Urothelium cell line (cell line): ENCODE data around the gene SMYD4.
"Not testable (repeated sequence)": the region's sequence is repeated elsewhere in the genome, so short reads cannot be mapped to it uniquely, and the experiment has no call there.

Source experiments
- DNase-seq: peaks from one replicate; pipeline ENCODE4 v3.0.0; 2011; ENCODE audit warnings: low spot score, mixed read lengths
- FAIRE-seq: peaks from 2 replicates; lab custom pipeline; 2011; peaks lifted over from hg19 to GRCh38; lab: Jason Lieb, UNC

The SMYD4 gene

DNA sequence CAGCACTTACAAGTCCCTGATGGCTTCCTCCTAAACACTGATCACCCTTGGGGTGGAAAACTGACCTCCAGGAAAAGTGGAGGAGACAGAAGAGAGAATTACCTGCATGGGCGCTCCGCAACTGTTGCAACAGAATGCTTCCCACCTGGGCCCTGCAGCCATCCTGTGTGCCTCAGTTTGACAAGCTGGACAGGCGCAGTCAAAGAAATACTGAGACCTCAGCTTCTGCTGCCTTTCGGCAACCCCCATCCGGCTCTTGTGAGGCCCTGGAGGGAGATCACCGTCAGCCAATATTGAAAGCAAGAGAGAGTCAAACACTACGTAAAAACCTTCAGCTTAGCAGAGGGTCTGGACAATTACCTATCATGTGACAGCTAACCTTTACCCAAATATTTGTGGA lies 43.0 kb downstream of the SMYD4 start:
- no peak for DNase-seq
- no peak for FAIRE-seq

- FAIRE-seq (no peak), DNase-seq (no peak)
Measured at GRCh38 chr17:1785930-1786329, 43.8 kb downstream of the SMYD4 start.

- FAIRE-seq, result no peak
- DNase-seq, result peak; percentile 13
Measured at GRCh38 chr17:1783834-1784611, 45.7 kb downstream of the SMYD4 start.

DNA sequence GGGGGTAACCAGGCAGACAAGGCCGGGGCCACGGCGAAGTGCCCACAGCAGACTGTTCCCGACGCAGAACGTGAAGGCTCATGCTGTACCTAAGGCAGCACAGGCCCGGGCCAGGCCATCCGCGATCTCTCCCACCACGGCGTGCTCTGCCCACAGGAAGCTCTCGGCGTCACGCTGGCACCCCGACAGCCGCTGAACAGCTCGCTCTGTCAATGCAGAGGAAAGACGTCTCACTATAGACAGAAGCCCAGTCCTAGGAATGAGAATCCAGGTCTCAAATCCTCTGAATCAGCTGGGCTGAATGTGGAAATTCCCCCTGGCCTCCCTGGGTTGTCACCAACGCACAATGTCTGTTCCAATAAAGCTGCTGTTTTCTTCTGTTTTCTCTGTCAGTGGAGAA lies 46.4 kb downstream of the SMYD4 start:
- no peak for FAIRE-seq

DNA sequence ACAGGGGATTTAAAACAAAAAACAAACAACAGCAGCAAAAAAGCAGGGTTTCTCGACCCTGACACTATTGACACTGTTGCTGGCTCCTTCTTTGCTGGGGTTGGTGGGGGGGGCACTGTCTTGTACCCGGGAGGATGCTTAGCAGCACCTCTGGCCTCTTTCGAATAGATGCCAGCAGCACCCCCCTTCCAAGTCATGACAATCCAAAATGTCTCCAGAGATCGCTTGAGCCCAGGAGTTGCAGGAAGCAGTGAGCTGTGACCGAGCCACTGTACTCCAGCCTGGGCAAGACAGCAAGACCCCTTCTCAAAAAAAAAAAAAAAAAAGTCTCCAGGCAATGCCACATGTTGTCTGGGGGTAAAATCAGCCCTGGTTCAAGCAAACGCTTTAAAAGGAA lies 47.5 kb downstream of the SMYD4 start:
- DNase-seq, result no peak

More for the DNA sequence above, 46.4 kb downstream of the SMYD4 start:
- DNase-seq, result no peak

GRCh38 chr17:1779571-1780131 lies 50.1 kb downstream of the SMYD4 start:
- FAIRE-seq (no peak), DNase-seq (peak; percentile 74)

More for the DNA sequence above, 47.5 kb downstream of the SMYD4 start:
- FAIRE-seq, result no peak

- DNase-seq (no peak), FAIRE-seq (no peak)
Measured at GRCh38 chr17:1776857-1777256, 52.8 kb downstream of the SMYD4 start.

DNA sequence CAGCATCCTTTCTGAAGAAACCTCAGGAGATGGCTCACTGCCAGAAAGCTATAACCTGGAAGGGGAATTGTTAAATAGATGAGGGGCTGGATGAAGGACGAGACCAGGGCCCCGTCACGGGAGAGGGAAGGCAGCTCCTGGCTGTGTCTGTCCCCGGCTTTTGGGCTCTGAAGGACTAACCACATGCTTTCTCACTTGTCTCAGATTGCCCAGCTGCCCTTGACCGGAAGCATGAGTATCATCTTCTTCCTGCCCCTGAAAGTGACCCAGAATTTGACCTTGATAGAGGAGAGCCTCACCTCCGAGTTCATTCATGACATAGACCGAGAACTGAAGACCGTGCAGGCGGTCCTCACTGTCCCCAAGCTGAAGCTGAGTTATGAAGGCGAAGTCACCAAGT lies 53.4 kb downstream of the SMYD4 start:
- FAIRE-seq, result no peak
- no peak for DNase-seq

GRCh38 chr17:1774390-1775176 lies 55.1 kb downstream of the SMYD4 start:
- no peak for FAIRE-seq

DNA sequence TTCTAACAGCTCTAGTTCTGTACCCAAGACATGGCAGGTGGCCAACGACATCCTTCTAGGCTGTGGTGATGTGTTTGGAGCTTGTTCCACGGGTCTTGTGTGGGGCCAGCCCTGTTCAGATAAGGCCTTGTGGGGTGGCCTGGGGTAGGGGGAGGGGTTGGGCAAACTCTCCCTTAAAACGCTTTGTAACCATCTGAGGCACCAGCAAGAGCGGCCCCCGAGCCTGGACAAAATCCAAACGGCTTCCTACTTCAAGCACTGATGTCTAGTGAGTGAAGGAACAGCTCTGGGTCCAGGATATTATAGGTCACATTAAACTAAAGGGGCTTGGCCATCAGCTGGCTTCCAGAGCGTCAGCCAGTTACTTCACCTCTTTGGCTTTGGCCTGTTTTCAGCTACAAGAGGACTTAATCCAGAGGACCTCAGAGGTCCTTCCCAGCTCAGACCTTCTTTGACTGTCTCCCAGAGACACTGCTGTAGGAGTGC lies 56.0 kb downstream of the SMYD4 start:
- FAIRE-seq (no peak), DNase-seq (no peak)

More at GRCh38 chr17:1774390-1775176, 55.1 kb downstream of the SMYD4 start:
- no peak for DNase-seq

- not testable (repeated sequence) for FAIRE-seq, DNase-seq
Measured at GRCh38 chr17:1773000-1773695, 56.6 kb downstream of the SMYD4 start.

GRCh38 chr17:1769822-1770477 lies 59.8 kb downstream of the SMYD4 start:
- DNase-seq (no peak), FAIRE-seq (no peak)

- no peak for FAIRE-seq
- no peak for DNase-seq
Measured at GRCh38 chr17:1767358-1767757, 62.3 kb downstream of the SMYD4 start.

DNA sequence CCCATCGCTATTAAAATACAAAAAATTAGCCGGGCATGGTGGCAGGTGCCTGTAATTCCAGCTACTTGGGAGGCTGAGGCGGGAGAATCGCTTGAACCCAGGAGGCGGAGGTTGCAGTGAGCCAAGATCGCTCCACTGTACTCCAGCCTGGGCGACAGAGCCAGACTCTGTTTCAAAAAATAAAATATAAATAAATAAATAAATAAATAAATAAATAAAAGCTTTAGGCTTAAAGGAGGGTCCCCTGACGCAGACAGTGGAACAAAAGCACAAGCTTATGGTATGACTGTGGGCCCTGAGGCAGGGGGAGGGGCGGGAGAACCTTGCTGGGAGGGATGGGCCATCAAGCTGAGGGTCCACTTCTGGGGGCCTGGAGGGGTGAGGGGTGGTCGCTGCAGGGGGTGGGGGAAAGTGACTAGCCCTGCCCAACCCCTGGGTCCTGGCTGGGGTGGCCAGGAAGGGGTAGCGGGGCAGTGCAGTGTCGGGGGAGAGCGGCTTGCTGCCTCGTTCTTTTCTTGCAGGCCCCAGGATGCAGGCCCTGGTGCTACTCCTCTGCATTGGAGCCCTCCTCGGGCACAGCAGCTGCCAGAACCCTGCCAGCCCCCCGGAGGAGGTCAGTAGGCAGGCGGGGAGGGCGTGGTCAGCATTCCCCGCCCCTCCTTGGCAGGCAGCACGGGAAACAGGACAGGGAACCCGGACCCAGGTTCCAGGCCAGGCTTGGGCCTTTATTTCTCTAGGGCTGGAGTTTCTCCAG lies 63.1 kb downstream of the SMYD4 start:
- FAIRE-seq (no peak), DNase-seq (no peak)

GRCh38 chr17:1765576-1765975 lies 64.1 kb downstream of the SMYD4 start:
- DNase-seq (no peak), FAIRE-seq (no peak)

DNA sequence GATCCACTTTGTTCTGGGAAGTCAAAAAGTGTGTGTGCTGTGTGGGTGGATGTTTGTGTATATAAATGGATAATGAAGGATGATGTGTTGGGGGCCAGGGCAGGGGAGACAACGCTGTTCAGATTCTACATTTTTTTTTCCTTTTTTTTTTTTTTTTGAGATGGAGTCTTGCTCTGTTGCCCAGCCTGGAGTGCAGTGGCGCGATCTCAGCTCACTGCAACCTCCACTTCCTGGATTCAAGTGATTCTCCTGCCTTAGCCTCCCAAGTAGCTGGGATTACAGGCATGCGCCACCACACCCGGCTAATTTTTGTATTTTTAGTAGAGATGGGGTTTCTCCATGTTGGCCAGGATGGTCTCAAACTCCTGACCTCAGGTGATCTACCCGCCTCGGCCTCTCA lies 65.0 kb downstream of the SMYD4 start:
- DNase-seq, FAIRE-seq: not testable (repeated sequence)

DNA sequence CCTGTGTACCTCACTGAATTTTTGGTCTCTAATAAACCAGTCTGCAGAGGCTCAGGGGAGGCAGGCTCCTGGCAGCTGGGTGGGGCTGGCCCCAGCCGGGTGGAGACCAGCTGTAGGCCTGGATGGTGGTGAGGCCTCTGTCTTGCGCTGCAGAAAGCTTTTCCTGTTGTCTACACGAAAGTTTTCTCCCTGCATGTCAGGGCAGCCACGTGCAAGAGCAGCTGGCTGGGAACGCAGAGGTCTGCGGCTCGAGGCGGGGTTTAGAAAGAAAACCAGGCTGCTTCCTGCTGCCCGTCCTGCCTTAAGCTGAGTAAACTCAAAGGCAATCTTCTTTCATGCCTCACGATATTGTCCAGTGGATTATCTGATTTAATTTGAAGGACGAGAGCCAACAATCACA lies 65.4 kb downstream of the SMYD4 start:
- DNase-seq, result no peak
- FAIRE-seq, result no peak

DNA sequence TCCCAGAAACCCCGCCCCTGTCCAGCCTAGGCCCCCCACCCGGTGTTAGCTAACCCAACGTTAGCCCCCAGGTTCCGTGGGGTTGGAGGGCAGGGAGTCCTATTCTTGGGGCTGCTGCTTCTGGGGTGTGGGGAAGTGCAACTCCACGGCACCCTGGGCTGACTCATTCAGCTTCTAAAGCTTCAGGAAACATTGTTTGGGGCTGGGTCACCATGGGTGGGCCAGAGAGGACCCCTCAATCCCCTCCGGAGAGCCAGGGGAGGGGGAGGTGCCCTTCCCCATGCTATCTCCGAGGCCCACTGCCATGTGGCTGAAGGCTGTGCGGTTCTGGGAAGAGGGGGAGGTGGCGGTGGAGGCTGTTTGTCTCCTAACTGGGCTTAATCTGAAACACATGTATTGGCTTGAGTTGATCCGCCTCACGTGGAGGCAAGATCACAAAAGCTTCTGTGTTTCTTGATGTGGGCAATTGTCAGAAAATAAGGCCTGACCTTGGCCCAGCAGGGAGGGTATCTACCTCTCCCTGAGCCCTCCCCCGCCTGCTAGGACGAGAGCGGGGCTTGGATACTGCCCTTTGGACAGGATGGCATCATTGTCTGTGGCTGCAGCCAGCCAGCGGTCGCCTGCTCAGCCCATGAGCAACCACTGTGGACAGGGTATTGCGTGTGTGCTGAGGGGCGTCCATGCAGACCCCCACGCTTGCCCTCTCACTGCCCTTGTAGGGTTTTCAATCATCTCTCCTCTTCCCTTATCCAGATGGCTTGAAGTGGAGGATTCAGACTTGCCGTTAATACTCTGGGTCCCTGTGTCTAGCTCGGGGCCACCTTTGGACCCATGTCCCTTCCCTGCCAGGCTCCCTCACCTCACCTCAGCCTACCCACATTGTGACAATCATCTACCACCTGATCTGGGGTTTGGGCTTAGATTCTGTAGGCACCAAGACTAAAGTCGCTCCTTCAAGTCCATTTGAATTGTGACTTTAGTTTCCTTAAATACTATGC lies 66.5 kb downstream of the SMYD4 start:
- DNase-seq (no peak), FAIRE-seq (no peak)
